GM12801 (cell line): ENCODE results near the gene SLC8A1.

Experiments
- CTCF ChIP-seq: IDR thresholded peaks from one replicate; pipeline ENCODE4 v1.5.1; 2011; ENCODE audit warnings: control low read depth; ENCODE audit not compliant: insufficient read length; ENCODE audit errors: extremely low read depth

Gene SLC8A1

GRCh38 chr2:40352703-40353099 is 99.2 kb downstream of the SLC8A1 start:
- TF ChIP-seq CTCF: no peak

GRCh38 chr2:40352041-40352702 is 99.7 kb downstream of the SLC8A1 start:
- no peak for TF ChIP-seq CTCF

GRCh38 chr2:40348665-40349064 is 103.2 kb downstream of the SLC8A1 start:
- no peak for TF ChIP-seq CTCF

GRCh38 chr2:40348038-40348437 is 103.9 kb downstream of the SLC8A1 start:
- TF ChIP-seq CTCF: no peak

- no peak for TF ChIP-seq CTCF
Measured at GRCh38 chr2:40346535-40347354, 105.1 kb downstream of the SLC8A1 start.

GRCh38 chr2:40344364-40344763 is 107.5 kb downstream of the SLC8A1 start:
- no peak for TF ChIP-seq CTCF

GRCh38 chr2:40343902-40344301 is 108.0 kb downstream of the SLC8A1 start:
- TF ChIP-seq CTCF: no peak
